Measurements from ENCODE around the gene COA3. TPM values are rescaled to one million over a fixed set of nuclear protein-coding genes. Genes with fewer than 3 reads are reported as not detected.

Gene COA3
- total and polyA plus RNA-seq, 12 donors = 55.6 to 231 (median 87.0) TPM

DNA sequence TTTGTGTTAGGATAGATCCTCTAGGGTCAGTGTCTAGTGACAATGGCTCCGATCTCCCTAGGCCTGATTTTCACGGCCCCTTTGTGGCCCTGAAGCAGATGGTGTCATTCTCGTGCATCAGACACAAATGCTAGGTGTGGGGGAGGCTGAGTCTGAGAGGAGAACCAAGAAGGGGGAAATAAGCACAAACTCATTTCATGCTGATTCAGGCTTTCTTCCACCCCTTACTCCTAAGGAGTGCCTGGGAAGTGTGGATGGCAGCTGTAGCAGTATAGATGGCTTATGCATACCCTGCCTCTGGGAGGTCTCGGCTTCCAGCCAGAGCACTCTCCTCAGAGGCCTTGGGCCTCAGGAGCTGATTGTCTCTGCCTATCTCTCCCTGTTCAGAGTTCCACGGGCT is 19.9 kb downstream of the COA3 start:
- intact Hi-C loops (cut with DNase I) = loop anchor here in 1 of 2 donors (10.0 kb wide), 1 partner anchor 884 kb away; no protein-coding TSS in a partner anchor
- Histone ChIP-seq H3K9me3 (replicated peaks in 1 of 3) (no peaks in the 10 kb centered on the region), H3K36me3 (replicated peaks in 1 of 2) (peaks cover 0 to 47% of the 10 kb centered on the region in 2 donors), H3K27ac (no peak overlapping the region), H3K4me1 (replicated peaks in 1 of 2) (peaks cover 9 to 21% of the 10 kb centered on the region in 2 donors), H3K27me3 (peaks cover 27% of the 10 kb centered on the region), H3K4me3 (no peak overlapping the region)
- 83 to 95% (median 90%) methylated on average over 4 to 5 of the region's 5 CpGs for WGBS, 4 donors
- TF ChIP-seq, protein P1, sequence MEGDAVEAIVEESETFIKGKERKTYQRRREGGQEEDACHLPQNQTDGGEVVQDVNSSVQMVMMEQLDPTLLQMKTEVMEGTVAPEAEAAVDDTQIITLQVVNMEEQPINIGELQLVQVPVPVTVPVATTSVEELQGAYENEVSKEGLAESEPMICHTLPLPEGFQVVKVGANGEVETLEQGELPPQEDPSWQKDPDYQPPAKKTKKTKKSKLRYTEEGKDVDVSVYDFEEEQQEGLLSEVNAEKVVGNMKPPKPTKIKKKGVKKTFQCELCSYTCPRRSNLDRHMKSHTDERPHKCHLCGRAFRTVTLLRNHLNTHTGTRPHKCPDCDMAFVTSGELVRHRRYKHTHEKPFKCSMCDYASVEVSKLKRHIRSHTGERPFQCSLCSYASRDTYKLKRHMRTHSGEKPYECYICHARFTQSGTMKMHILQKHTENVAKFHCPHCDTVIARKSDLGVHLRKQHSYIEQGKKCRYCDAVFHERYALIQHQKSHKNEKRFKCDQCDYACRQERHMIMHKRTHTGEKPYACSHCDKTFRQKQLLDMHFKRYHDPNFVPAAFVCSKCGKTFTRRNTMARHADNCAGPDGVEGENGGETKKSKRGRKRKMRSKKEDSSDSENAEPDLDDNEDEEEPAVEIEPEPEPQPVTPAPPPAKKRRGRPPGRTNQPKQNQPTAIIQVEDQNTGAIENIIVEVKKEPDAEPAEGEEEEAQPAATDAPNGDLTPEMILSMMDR (IDR thresholded peaks at IDR 0.05) = no peak
- no peak for TF ChIP-seq POLR2A (IDR thresholded peaks at IDR 0.05)
- DNase-seq = no peak

DNA sequence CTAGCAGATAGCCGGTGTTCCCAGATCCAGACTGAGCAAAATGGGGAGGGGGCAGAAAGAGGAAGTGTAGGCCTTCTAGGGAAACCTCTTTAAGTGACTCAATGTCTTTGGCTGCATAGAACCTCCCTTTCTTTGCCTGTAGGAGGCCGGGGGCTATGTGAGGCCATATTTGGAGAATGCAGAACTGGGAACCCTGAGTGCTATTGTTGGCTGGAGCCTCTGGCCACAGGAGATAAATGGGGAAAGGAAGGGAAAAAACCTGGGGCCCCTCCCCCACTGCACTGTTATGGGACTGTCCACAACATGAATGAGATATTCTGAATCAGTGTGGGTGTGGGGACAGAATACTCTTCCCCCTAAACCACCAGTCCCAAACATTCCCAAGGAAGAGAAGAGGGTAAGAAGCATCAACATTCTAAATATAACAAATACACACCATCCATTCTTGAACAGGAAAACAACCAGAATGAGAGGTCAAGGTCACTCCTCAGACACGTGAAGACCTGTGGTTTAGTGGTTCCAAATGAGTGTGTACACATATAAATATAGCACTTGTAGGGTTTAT is 22.9 kb downstream of the COA3 start:
- H3K4me1 ChIP-seq (replicated peaks in 1 of 2) = peaks cover 9 to 23% of the 10 kb centered on the region in 2 donors
- intact Hi-C loops (cut with DNase I) = loop anchor here in 1 of 2 donors (10.0 kb wide), 1 partner anchor 881 kb away; no protein-coding TSS in a partner anchor
- H3K36me3 ChIP-seq (replicated peaks in 1 of 2) = peaks cover 0 to 47% of the 10 kb centered on the region in 2 donors
- 48 to 57% (median 55%) methylated on average over 3 of the region's 3 CpGs for WGBS, 4 donors
- H3K4me3 ChIP-seq = no peak overlapping the region
- H3K9me3 ChIP-seq (replicated peaks in 1 of 3) = no peaks in the 10 kb centered on the region
- H3K27ac ChIP-seq = no peak overlapping the region
- TF ChIP-seq, protein P1 (IDR thresholded peaks at IDR 0.05) = no peak
- no peak for TF ChIP-seq POLR2A (IDR thresholded peaks at IDR 0.05)
- no peak for DNase-seq
- H3K27me3 ChIP-seq = peaks cover 4% of the 10 kb centered on the region

DNA sequence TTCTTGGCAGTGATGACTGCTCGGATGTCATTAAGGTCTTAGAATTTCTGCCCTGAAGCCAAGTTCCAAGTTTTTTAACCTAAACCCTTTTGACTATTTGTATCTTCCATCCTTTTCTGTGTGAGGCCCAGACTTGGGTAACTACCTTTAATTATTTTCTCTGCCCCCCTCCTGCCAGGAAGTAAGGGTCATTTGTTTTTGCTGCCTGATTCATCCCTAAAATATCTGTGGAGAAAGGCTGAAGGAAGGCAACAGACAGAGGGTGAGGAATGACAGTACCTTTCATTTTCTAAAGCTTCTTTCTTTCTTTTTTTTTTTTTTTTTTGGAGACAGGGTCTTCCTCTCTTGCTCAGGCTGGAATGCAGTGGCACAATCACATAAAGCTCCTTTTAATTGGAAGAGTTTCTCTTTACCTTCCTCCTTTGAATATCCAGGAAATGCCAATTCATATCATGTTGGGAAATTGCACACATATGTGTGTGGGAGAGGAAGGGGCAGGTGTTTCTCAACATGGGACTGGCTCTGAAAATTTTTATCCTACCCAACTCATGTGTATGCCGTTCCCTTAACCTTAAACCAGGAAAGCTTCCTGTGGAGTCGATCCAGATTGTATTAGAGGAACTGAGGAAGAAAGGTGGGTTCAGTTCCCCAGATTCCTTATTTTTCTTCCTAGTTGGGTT is 24.3 kb downstream of the COA3 start:
- Histone ChIP-seq H3K4me1 (replicated peaks in 1 of 2) (peaks cover 9 to 16% of the 10 kb centered on the region in 2 donors), H3K4me3 (peak overlapping the region in 3 of 4 donors; percentile 34 to 93 (median 88)), H3K27me3 (no peaks in the 10 kb centered on the region), H3K9me3 (replicated peaks in 1 of 3) (no peaks in the 10 kb centered on the region), H3K27ac (no peak overlapping the region), H3K36me3 (replicated peaks in 1 of 2) (peaks cover 0 to 41% of the 10 kb centered on the region in 2 donors)
- TF ChIP-seq, protein P1 (IDR thresholded peaks at IDR 0.05) = no peak
- TF ChIP-seq POLR2A (IDR thresholded peaks at IDR 0.05) = no peak
- intact Hi-C loops (cut with DNase I) = loop anchor here in 1 of 2 donors (10.0 kb wide), 1 partner anchor 879 kb away; no protein-coding TSS in a partner anchor
- whole genome bisulfite sequencing, 4 donors = 63 to 78% (median 70%) methylated on average over 3 of the region's 3 CpGs
- DNase-seq = no peak

DNA sequence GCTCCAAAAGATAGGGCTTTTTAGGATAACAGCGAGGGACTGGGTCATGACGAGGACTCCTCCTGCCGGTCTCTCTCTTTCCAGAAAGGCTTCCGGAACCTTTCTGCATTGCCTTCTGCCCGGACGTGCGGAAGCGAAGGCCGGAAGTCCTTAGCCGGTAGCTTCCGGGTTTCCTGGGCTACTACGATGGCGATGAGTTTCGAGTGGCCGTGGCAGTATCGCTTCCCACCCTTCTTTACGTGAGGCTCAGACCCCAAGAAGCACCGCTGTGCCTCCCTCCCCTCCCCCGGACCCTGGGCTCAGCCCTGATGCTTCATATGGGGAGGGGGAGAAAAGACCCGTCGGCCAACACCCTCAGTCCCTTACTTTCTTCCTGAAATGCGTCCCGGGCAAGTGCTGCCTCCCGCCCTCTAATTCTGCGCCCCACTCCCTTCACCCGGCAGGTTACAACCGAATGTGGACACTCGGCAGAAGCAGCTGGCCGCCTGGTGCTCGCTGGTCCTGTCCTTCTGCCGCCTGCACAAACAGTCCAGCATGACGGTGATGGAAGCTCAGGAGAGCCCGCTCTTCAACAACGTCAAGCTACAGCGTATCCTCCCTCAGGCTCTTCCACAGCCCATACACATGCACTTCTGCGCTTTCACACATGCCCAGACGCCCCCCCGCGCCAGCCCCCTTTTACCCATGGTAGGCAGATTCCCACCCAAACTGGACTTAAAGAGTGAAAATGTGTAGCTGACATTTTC is 25.0 kb downstream of the COA3 start, which contains the start of gene VPS25:
VPS25 (plus strand) TSS at position 160 of the 746 bp plus-strand sequence; CDS start at position 187, 27 bp downstream.
- peaks cover 9 to 16% of the 10 kb centered on the region in 2 donors for H3K4me1 ChIP-seq (replicated peaks in 1 of 2)
- H3K9me3 ChIP-seq (replicated peaks in 1 of 3) = no peaks in the 10 kb centered on the region
- DNase-seq = peak; percentile 74 to 85 (median 79)
- intact Hi-C loops (cut with DNase I) = loop anchor here in 1 of 2 donors (10.0 kb wide), 1 partner anchor 879 kb away; no protein-coding TSS in a partner anchor
- H3K4me3 ChIP-seq = peak within 1 kb of the TSS; percentile 34 to 93 (median 68)
- no peaks in the 10 kb centered on the region for H3K27me3 ChIP-seq
- peak within 1 kb of the TSS in 4 of 5 donors; percentile 60 to 89 (median 62) for H3K27ac ChIP-seq
- 0 to 3% (median 1%) methylated on average over 25 to 39 of the region's 39 CpGs for WGBS, 4 donors
- H3K36me3 ChIP-seq (replicated peaks in 1 of 2) = peaks cover 0 to 34% of the 10 kb centered on the region in 2 donors
- TF ChIP-seq POLR2A (IDR thresholded peaks at IDR 0.05) = peak in 1 of 2 donors; percentile 38
- TF ChIP-seq, protein P1 (IDR thresholded peaks at IDR 0.05) = peak in 1 of 6 experiments; percentile 4

All from adrenal gland (tissue), 12 donors.